LNCAP (cell line): ENCODE data around the gene NEDD4L.

ENCODE experiments used
- TF ChIP-seq, protein P1 (sequence below): fragments of 450-650 bp; IDR thresholded peaks from 2 replicates; pipeline ENCODE4 v1.5.1; 2017; ENCODE audit warnings: mild to moderate bottlenecking

Gene NEDD4L

GRCh38 chr18:58411323-58411722 is 367.3 kb downstream of the NEDD4L start:
- TF ChIP-seq, protein P1, sequence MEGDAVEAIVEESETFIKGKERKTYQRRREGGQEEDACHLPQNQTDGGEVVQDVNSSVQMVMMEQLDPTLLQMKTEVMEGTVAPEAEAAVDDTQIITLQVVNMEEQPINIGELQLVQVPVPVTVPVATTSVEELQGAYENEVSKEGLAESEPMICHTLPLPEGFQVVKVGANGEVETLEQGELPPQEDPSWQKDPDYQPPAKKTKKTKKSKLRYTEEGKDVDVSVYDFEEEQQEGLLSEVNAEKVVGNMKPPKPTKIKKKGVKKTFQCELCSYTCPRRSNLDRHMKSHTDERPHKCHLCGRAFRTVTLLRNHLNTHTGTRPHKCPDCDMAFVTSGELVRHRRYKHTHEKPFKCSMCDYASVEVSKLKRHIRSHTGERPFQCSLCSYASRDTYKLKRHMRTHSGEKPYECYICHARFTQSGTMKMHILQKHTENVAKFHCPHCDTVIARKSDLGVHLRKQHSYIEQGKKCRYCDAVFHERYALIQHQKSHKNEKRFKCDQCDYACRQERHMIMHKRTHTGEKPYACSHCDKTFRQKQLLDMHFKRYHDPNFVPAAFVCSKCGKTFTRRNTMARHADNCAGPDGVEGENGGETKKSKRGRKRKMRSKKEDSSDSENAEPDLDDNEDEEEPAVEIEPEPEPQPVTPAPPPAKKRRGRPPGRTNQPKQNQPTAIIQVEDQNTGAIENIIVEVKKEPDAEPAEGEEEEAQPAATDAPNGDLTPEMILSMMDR = no peak

GRCh38 chr18:58412844-58413666 is 369.0 kb downstream of the NEDD4L start:
- TF ChIP-seq, protein P1 = no peak

- TF ChIP-seq, protein P1 = no peak
These were observed 369.9 kb downstream of the NEDD4L start for GRCh38 chr18:58413667-58414628.

DNA sequence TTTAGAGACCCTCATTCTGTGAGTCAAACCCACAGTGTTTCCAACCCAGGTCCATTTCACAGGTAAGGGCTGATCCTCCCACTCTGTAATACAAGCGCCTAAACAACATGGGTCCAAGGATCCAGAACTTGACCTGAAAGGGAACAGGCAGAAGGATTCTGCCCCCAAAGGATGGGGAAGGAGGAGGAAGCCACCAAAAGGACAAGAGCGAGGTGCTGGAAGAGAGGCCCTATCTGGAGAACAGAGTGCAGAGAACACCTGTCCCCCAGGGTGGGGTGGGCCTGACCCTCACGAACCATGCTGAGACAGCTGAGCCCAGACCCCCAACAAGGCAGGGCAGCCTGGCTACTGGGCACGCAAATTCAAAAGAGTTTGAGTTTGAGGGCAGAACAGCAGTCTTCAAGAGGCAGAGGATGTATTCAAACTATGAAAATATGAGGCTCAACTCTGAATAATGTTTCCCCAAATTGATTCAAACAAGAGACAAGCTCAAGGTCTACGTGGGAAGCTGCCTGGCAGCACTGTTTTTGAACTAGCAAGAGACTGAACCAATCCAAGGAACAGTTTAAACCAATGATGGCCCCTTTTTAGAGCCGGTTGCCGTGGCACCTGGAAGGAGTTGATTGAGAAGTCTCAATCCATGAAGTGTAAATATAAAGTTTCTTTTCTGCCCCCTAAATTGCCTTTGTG is 372.1 kb downstream of the NEDD4L start:
- TF ChIP-seq, protein P1 = no peak

DNA sequence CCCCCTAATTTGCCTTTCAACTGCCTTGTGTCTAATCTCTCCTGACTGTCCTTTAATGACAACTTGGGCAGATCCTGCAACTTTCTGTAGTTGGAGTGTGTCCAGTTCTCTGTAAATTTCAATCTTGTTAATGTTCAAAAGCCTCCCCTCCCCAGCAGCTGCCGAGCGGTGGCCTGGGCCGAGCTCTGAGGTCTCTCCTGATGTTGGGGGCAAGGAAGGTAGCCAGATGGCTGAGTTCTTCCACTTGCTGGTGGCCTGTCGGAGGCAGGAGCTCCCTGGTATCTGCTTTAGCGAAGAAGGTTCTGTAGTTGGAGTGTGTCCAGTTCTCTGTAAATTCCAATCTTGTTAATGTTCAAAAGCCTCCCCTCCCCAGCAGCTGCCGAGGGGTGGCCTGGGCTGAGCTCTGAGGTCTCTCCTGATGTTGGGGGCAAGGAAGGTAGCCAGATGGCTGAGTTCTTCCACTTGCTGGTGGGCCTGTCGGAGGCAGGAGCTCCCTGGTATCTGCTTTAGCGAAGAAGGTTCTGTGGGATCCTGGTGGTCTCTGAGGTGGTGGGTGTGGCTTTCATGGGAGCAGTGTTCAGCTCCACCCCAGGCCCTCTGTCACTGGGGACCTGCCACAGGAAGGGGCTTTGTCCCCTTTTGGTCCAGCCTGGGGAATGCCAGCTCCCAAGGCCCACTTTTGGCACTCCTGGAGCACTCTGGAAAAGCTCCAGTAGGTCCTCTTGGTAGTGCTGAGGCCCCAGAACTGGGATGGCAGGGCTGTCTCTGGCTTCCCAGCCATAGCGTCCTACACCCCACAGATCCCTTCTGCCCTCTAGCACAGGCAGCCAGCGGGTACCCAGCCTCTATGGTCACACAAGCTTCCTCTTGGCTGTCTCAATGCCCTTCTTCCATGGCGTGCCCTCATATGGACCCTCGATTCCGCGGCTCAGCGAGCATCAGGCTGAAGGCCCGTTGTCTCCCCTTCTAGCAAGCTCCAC is 373.0 kb downstream of the NEDD4L start:
- TF ChIP-seq, protein P1 = no peak

DNA sequence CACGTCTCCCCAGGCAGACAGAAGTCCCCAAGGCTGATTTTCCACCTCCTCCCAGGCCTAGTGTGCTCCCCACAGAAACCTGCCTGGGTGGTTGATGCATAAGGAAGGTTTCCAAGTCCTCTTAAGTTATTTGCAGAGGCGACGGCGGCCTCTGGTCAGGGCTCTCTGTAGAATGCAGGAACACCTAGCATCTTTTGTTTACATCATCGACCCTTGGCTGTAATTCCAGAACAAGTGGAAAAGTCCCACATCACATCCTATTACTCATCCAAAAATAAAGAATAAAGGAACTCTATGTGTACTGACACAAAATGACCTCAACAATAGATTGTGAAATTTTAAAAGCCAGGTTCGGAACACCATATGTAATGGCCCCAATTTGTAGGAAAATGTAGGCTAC is 373.7 kb downstream of the NEDD4L start:
- TF ChIP-seq, protein P1 = no peak
